ENCODE data around the gene SLC16A6. TPM values are rescaled to one million over a fixed set of nuclear protein-coding genes. Genes with fewer than 3 reads are reported as not detected.
A peak's percentile ranks its signal among the peaks of the same experiment; 100 is the strongest.

Gene SLC16A6
- polyA plus RNA-seq, 3 donors: 12.3 to 24.7 (median 14.0) TPM

GRCh38 chr17:68318103-68318991 lies 27.4 kb upstream of the SLC16A6 start:
- Mint-ChIP-seq H3K4me1 (peaks cover 71% of the 10 kb centered on the region), H3K27ac (peak overlapping the region; percentile 90 to 96 (median 93)), H3K4me3 (no peak overlapping the region), H3K27me3 (ENCODE audit: low read depth in 3 of 3) (peaks cover 0 to 2% (median 1%) of the 10 kb centered on the region in 3 donors), H3K9me3 (peaks cover 0 to 2% (median 0%) of the 10 kb centered on the region in 7 donors), H3K36me3 (peaks cover 10 to 29% of the 10 kb centered on the region in 2 donors)
- H3K27me3 ChIP-seq (ENCODE audit: control insufficient read depth in 2 of 2, insufficient read depth in 2 of 2, low read length in 2 of 2): no peaks in the 10 kb centered on the region
- peak; percentile 92 to 99 (median 98) for DNase-seq
- peaks cover 63 to 69% of the 10 kb centered on the region in 2 donors for H3K4me1 ChIP-seq (ENCODE audit: control insufficient read depth in 1 of 2, insufficient read depth in 2 of 2, low read length in 2 of 2)
- H3K36me3 ChIP-seq (replicated peaks in 1 of 2; ENCODE audit: control insufficient read depth in 1 of 2, insufficient read depth in 2 of 2, low read length in 2 of 2): no peaks in the 10 kb centered on the region
- no peak overlapping the region for H2AFZ ChIP-seq (ENCODE audit: insufficient read depth, low read depth, low read length, poor library complexity, severe bottlenecking)
- TF ChIP-seq CTCF (IDR thresholded peaks at IDR 0.05): no peak
- intact Hi-C loops (cut with micrococcal nuclease): loop anchor here in 1 of 2 donors (5.0 kb wide), 1 partner anchor 39 kb away; no protein-coding TSS in a partner anchor
- peak overlapping the region; percentile 67 for H3K9ac ChIP-seq (ENCODE audit: insufficient read depth, low read length, poor library complexity, severe bottlenecking)
- H3K4me2 ChIP-seq (replicated peaks; ENCODE audit: extremely low read depth, low read length, poor library complexity, severe bottlenecking): peak overlapping the region; percentile 9
- H4K20me1 ChIP-seq (ENCODE audit: insufficient read depth, low read length): no peaks in the 10 kb centered on the region
- 100% methylated on average over 4 of the region's 8 CpGs for WGBS (ENCODE audit: insufficient coverage)
- H3K79me2 ChIP-seq (ENCODE audit: insufficient read depth, low read length): no peaks in the 10 kb centered on the region
- no peaks in the 10 kb centered on the region for H3K9me3 ChIP-seq (replicated peaks in 1 of 2; ENCODE audit: control insufficient read depth in 1 of 2, insufficient read depth in 1 of 2, low read length in 2 of 2)
- H3K27ac ChIP-seq (ENCODE audit: low read depth in 1 of 2, low read length in 2 of 2): peak overlapping the region; percentile 69 to 97
- H3K4me3 ChIP-seq (replicated peaks in 1 of 3; ENCODE audit: low read depth in 2 of 3, low read length in 3 of 3): peak overlapping the region in 1 of 3 experiments; percentile 5

GRCh38 chr17:68317458-68317857 lies 26.5 kb upstream of the SLC16A6 start:
- WGBS (ENCODE audit: insufficient coverage): 87% methylated on average over 3 of the region's 6 CpGs
- Mint-ChIP-seq H3K4me1 (peaks cover 79% of the 10 kb centered on the region), H3K4me3 (no peak overlapping the region), H3K36me3 (peaks cover 10 to 29% of the 10 kb centered on the region in 2 donors), H3K27ac (peak overlapping the region in 6 of 7 donors; percentile 14 to 96 (median 81)), H3K9me3 (peaks cover 0 to 2% (median 0%) of the 10 kb centered on the region in 7 donors), H3K27me3 (ENCODE audit: low read depth in 3 of 3) (peaks cover 0 to 2% (median 1%) of the 10 kb centered on the region in 3 donors)
- Histone ChIP-seq H4K20me1 (ENCODE audit: insufficient read depth, low read length) (no peaks in the 10 kb centered on the region), H2AFZ (ENCODE audit: insufficient read depth, low read depth, low read length, poor library complexity, severe bottlenecking) (no peak overlapping the region), H3K27ac (ENCODE audit: low read depth in 1 of 2, low read length in 2 of 2) (peak overlapping the region in 1 of 2 donors; percentile 97), H3K79me2 (ENCODE audit: insufficient read depth, low read length) (no peaks in the 10 kb centered on the region), H3K9ac (ENCODE audit: insufficient read depth, low read length, poor library complexity, severe bottlenecking) (no peak overlapping the region), H3K27me3 (ENCODE audit: control insufficient read depth in 2 of 2, insufficient read depth in 2 of 2, low read length in 2 of 2) (no peaks in the 10 kb centered on the region), H3K36me3 (replicated peaks in 1 of 2; ENCODE audit: control insufficient read depth in 1 of 2, insufficient read depth in 2 of 2, low read length in 2 of 2) (no peaks in the 10 kb centered on the region), H3K4me2 (replicated peaks; ENCODE audit: extremely low read depth, low read length, poor library complexity, severe bottlenecking) (no peak overlapping the region), H3K4me3 (replicated peaks in 1 of 3; ENCODE audit: low read depth in 2 of 3, low read length in 3 of 3) (no peak overlapping the region), H3K9me3 (replicated peaks in 1 of 2; ENCODE audit: control insufficient read depth in 1 of 2, insufficient read depth in 1 of 2, low read length in 2 of 2) (no peaks in the 10 kb centered on the region), H3K4me1 (ENCODE audit: control insufficient read depth in 1 of 2, insufficient read depth in 2 of 2, low read length in 2 of 2) (peaks cover 71 to 76% of the 10 kb centered on the region in 2 donors)
- intact Hi-C loops (cut with micrococcal nuclease): loop anchor here in 1 of 2 donors (5.0 kb wide), 1 partner anchor 40 kb away; no protein-coding TSS in a partner anchor
- DNase-seq: no peak
- no peak for TF ChIP-seq CTCF (IDR thresholded peaks at IDR 0.05)
